Liver (tissue), 3 donors: Measurements from ENCODE around the gene ARHGEF19.

ENCODE experiments used
- ATF3 ChIP-seq: IDR thresholded peaks from 2 replicates; pipeline ENCODE4 v1.6.1; 2016; ENCODE audit warnings: antibody characterized with exemption
- CTCF ChIP-seq: fragments of 150-350 bp; IDR thresholded peaks from 2 replicates; pipeline ENCODE4 v1.5.1; 2017; ENCODE audit warnings: improper control_type of control experiment, low read depth, low read length; ENCODE audit not compliant: missing input control
- EGR1 ChIP-seq, 2 donors: IDR thresholded peaks; 2 replicates each; pipeline ENCODE4 v1.6.1; 2016 to 2018; ENCODE audit warnings: antibody characterized with exemption in 2 of 2, low read depth in 2 of 2
- FOXA2 ChIP-seq: IDR thresholded peaks from 2 replicates; pipeline ENCODE4 v1.6.1; 2016; ENCODE audit warnings: antibody characterized with exemption
- HNF4A ChIP-seq, 2 donors: conservative IDR thresholded peaks; 2 replicates each; pipeline ENCODE4 v1.6.1; 2016; ENCODE audit warnings: antibody characterized with exemption in 2 of 2, mild to moderate bottlenecking in 2 of 2
- JUND ChIP-seq, 2 donors: IDR thresholded peaks; 2 replicates each; pipeline ENCODE4 v1.6.1; 2016; ENCODE audit warnings: antibody characterized with exemption in 2 of 2
- MAX ChIP-seq: IDR thresholded peaks from 2 replicates; pipeline ENCODE4 v1.6.1; 2016; ENCODE audit warnings: antibody characterized with exemption
- RAD21 ChIP-seq, 2 donors: IDR thresholded peaks; 2 replicates each; pipeline ENCODE4 v1.6.1; 2016; ENCODE audit warnings: antibody characterized with exemption in 2 of 2, mild to moderate bottlenecking in 2 of 2
- REST ChIP-seq: IDR thresholded peaks from 2 replicates; pipeline ENCODE4 v1.6.1; 2016; ENCODE audit warnings: antibody characterized with exemption, mild to moderate bottlenecking
- SP1 ChIP-seq: IDR thresholded peaks from 2 replicates; pipeline ENCODE4 v1.6.1; 2018; ENCODE audit warnings: antibody characterized with exemption, mild to moderate bottlenecking
- TAF1 ChIP-seq: conservative IDR thresholded peaks from 2 replicates; pipeline ENCODE4 v1.6.1; 2016; ENCODE audit warnings: antibody characterized with exemption, mild to moderate bottlenecking
- YY1 ChIP-seq: IDR thresholded peaks from 2 replicates; pipeline ENCODE4 v1.6.1; 2016; ENCODE audit warnings: antibody characterized with exemption, mild to moderate bottlenecking
- ZBTB33 ChIP-seq: IDR thresholded peaks from 2 replicates; pipeline ENCODE4 v1.6.1; 2016; ENCODE audit warnings: antibody characterized with exemption
- donor health status: healthy.
- donor health status: healthy.

GRCh38 chr1:16226129-16226489, 13.7 kb upstream of the ARHGEF19 start:
- TF ChIP-seq CTCF (no peak), ZBTB33 (no peak), EGR1 (IDR thresholded peaks at IDR 0.05; ENCODE audit: low read depth in 2 of 2) (no peak), REST (no peak), MAX (no peak), SP1 (no peak), RAD21 (IDR thresholded peaks at IDR 0.05) (no peak), ATF3 (no peak), TAF1 (no peak), YY1 (no peak), JUND (IDR thresholded peaks at IDR 0.05) (no peak), FOXA2 (no peak), HNF4A (conservative IDR thresholded peaks at IDR 0.05) (no peak)
